Transverse colon (tissue), 4 donors: ENCODE measurements around the gene CCDC8.

Source experiments
- CTCF ChIP-seq, 5 experiments: fragments of 200-600 bp in 3 of 5; fragments of 450-650 bp in 2 of 5; sonication (generic) in 3 of 5; IDR thresholded peaks; 1 replicate in 2 of 5; 2 replicates in 3 of 5; pipeline ENCODE4 v1.5.1; 2016 to 2017; ENCODE audit warnings: antibody characterized with exemption in 5 of 5, inconsistent platforms in 3 of 5, mild to moderate bottlenecking in 2 of 5, moderate library complexity in 1 of 5
- EP300 ChIP-seq: sonication (generic); formaldehyde crosslinking; IDR thresholded peaks from one replicate; pipeline ENCODE4 v1.6.1; 2017; ENCODE audit warnings: antibody characterized with exemption, low read depth
- POLR2A ChIP-seq: fragments of 450-650 bp; IDR thresholded peaks from one replicate; pipeline ENCODE4 v1.6.1; 2016; ENCODE audit warnings: antibody characterized with exemption, mild to moderate bottlenecking, moderate library complexity
- POLR2AphosphoS5 ChIP-seq, 3 donors: sonication (generic); formaldehyde crosslinking; IDR thresholded peaks; one replicate each; pipeline ENCODE4 v1.6.1; 2016; ENCODE audit warnings: antibody characterized with exemption in 3 of 3

- TF ChIP-seq CTCF (IDR thresholded peaks at IDR 0.05) = no peak
- TF ChIP-seq POLR2AphosphoS5 (IDR thresholded peaks at IDR 0.05) = no peak
- TF ChIP-seq POLR2A = no peak
- TF ChIP-seq EP300 = no peak
Observed at GRCh38 chr19:46368116-46368515, 45.2 kb downstream of the CCDC8 start.
